Measurements from ENCODE around the gene ZNF407.

ZNF407 gene

DNA sequence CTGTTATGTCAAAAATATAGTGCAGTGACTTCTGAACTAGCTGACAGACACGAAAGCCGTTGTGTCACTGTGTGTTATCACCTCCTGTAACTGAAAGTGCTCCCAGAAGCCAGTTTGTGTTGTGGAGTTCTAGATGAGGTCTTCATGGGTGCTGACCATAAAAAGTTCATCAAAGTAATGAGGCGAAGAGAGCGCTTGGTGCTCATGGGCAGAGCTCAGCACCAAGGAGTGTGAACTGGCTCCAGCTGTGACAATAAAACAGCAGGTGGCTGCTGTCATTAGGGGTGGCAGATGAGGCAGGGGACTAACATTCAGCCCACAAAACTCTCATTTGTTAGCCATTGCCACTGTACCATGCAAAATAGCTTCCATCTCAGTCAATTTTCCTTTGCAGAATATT is 151.1 kb downstream of the ZNF407 start:
- H3K27ac ChIP-seq, result no peak overlapping the region
- no peak overlapping the region for H3K4me3 ChIP-seq
- no peak for DNase-seq (ENCODE audit: low spot score)
- TF ChIP-seq, protein P1, sequence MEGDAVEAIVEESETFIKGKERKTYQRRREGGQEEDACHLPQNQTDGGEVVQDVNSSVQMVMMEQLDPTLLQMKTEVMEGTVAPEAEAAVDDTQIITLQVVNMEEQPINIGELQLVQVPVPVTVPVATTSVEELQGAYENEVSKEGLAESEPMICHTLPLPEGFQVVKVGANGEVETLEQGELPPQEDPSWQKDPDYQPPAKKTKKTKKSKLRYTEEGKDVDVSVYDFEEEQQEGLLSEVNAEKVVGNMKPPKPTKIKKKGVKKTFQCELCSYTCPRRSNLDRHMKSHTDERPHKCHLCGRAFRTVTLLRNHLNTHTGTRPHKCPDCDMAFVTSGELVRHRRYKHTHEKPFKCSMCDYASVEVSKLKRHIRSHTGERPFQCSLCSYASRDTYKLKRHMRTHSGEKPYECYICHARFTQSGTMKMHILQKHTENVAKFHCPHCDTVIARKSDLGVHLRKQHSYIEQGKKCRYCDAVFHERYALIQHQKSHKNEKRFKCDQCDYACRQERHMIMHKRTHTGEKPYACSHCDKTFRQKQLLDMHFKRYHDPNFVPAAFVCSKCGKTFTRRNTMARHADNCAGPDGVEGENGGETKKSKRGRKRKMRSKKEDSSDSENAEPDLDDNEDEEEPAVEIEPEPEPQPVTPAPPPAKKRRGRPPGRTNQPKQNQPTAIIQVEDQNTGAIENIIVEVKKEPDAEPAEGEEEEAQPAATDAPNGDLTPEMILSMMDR (IDR thresholded peaks at IDR 0.05), result no peak

DNA sequence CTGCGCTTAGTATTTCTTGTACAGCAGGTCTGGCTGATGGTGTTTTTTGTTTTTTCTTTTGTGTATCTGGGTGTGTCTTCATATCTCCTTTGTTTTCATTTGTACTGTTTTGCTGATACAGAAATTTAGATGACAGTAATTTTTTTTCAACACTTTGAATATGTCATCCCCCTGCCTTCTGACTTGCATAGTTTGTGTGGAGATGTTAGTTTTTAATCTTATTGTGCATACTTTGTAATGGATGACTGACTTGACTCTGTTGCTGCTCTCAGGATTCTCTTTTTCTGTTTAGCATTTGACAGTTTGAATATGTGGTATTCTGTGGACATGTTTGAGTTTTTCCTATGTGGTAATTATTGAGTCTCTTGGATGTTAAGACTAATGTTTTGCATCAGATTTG is 161.3 kb downstream of the ZNF407 start:
- TF ChIP-seq, protein P1 (IDR thresholded peaks at IDR 0.05), result no peak
- no peak for DNase-seq (ENCODE audit: low spot score)
- no peak overlapping the region for H3K4me3 ChIP-seq
- H3K27ac ChIP-seq, result no peak overlapping the region

DNA sequence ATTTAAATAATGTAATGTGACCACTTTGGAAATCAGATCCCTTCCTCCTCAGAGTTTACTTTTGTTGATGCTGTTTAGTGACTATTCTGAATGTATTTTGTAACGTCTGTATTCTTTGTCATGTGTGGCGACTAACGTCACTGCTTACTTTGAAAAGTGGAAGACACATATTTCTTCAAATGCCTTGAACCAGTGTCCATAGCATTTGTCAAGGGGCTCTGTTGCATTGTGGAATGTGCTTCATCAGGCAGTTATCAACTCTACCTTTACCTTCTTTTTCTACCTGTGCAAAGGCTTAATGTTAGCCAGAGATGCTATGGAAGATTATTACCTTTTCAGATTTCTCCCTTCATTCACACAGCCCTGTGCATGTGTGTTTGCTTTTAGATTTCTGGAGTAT is 162.4 kb downstream of the ZNF407 start:
- TF ChIP-seq, protein P1 (IDR thresholded peaks at IDR 0.05), result no peak
- Histone ChIP-seq H3K27ac (no peak overlapping the region), H3K4me3 (no peak overlapping the region)
- DNase-seq (ENCODE audit: low spot score), result no peak

DNA sequence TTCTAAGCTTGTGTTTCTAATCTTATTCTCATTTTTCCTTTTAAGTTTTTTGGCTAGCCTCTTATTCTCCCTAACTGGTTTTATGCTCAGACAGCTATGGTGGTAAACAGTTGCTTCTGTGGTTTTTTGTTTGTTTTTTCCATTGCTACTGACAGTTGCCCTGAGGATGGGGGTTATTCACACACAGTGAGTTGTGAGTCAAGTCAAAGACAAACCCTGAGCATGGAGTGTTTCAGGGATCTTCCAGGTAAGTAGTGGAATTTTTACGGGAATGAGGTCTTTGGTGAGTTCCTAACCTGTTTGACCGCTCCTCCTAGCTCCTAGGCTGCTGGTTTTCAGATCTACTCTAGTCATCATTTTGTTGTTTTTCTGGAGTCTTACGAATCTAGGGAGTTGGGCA is 162.8 kb downstream of the ZNF407 start:
- Histone ChIP-seq H3K27ac (no peak overlapping the region), H3K4me3 (no peak overlapping the region)
- TF ChIP-seq, protein P1 (IDR thresholded peaks at IDR 0.05), result no peak
- no peak for DNase-seq (ENCODE audit: low spot score)

DNA sequence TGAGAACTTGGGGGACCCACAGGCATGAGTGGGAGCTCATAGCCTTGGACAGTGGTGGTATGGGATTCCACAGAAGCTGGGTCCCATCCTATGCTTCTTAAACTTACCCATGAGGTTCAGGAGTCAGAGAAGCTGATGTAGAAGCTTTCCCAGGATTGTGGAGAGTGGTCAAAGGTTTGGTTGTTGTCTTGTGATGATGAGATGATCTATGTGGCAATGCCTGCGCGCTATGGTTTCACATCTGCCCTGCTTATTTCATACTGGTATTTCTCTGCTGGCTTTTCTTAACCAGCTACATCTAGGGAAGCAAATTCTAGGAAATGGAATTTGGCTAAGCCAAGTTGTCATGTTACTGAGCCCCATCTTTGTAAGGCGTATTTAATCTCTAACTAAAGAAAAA is 168.6 kb downstream of the ZNF407 start:
- H3K4me3 ChIP-seq, result no peak overlapping the region
- H3K27ac ChIP-seq, result no peak overlapping the region
- TF ChIP-seq, protein P1 (IDR thresholded peaks at IDR 0.05), result no peak
- no peak for DNase-seq (ENCODE audit: low spot score)

DNA sequence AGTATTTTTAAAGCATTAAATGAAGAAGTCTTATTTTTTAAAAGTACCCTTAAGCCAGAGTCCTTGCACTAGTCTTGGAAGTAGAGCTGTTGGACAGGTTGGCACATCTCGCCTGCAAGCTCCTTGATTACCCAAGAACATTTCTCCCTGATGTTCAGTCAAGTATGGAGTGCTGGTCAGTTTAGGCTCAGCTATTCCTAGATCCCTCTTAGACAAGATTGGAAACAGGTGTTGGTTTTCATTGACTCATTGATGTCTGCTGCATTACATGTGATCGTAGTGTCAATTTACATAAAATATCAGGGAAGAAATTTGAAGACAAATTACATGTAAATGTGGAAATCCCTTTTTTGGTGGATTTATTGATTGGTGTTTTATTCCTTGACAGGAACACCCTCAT is 170.4 kb downstream of the ZNF407 start:
- Histone ChIP-seq H3K27ac (no peak overlapping the region), H3K4me3 (no peak overlapping the region)
- TF ChIP-seq, protein P1 (IDR thresholded peaks at IDR 0.05), result no peak
- no peak for DNase-seq (ENCODE audit: low spot score)

DNA sequence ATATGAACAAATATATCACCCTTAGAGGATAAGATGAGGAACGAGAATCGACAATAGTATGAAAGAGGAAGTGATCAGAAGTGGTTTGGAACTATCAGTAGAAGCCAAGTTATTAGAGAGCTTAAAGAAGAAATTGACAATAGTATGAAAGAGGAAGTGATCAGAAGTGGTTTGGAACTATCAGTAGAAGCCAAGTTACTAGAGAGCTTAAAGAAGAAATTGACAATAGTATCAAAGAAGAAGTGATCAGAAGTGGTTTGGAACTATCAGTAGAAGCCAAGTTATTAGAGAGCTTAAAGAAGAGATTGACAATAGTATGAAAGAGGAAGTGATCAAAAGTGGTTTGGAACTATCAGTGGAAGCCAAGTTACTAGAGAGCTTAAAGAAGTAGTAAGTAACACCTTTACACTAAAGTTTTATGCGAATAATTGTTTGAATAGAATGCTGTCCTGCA is 175.5 kb downstream of the ZNF407 start:
- no peak overlapping the region for H3K4me3 ChIP-seq
- no peak for DNase-seq (ENCODE audit: low spot score)
- TF ChIP-seq, protein P1 (IDR thresholded peaks at IDR 0.05), result no peak
- H3K27ac ChIP-seq, result no peak overlapping the region

All from coronary artery (tissue), 2 donors.